Activated naive CD4-positive, alpha-beta T cell treated with anti-CD3 and anti-CD28 coated beads for 36 hours (primary cell): ENCODE results near the gene TMCO4. TPM values are rescaled to one million over a fixed set of nuclear protein-coding genes. Genes with fewer than 3 reads are reported as not detected.

ENCODE experiments used
- CTCF ChIA-PET: fragments of 350-600 bp; sonication (Branson Sonifier 250); formaldehyde crosslinking; loops from one replicate; lab custom pipeline; 2021; ENCODE audit warnings: antibody characterized with exemption; lab: Charles Lee
- DNase-seq: peaks from one replicate; pipeline ENCODE4 v3.0.0-alpha.2; 2020
- H3K27ac Mint-ChIP-seq: one replicate; pipeline ENCODE4 v1.8.0; 2021; ENCODE audit warnings: mild to moderate bottlenecking, mixed read lengths
- H3K27me3 Mint-ChIP-seq: one replicate; pipeline ENCODE4 v1.8.0; 2021; ENCODE audit warnings: low read depth, mixed read lengths
- H3K36me3 Mint-ChIP-seq: one replicate; pipeline ENCODE4 v1.8.0; 2021; ENCODE audit warnings: low read depth, mixed read lengths
- H3K4me1 Mint-ChIP-seq: one replicate; pipeline ENCODE4 v1.8.0; 2021; ENCODE audit warnings: low read depth, mixed read lengths
- H3K4me3 Mint-ChIP-seq: one replicate; pipeline ENCODE4 v1.8.0; 2021; ENCODE audit warnings: mild to moderate bottlenecking, moderate library complexity, mixed read lengths
- H3K9me3 Mint-ChIP-seq: one replicate; pipeline ENCODE4 v1.8.0; 2021; ENCODE audit warnings: mixed read lengths
- intact Hi-C: fragments of 100-400 bp; cut with micrococcal nuclease; formaldehyde crosslinking; loops from one replicate; pipeline ENCODE4 v1.15.1; 2023
- total RNA-seq, 2 experiments: library from RNA; stranded (reverse); gene quantifications; one replicate each; pipeline ENCODE4 v1.2.3, GENCODE V29; 2021

TMCO4 gene
- total RNA-seq, 2 experiments from 2014 or later = 11.9 to 15.4 TPM

DNA sequence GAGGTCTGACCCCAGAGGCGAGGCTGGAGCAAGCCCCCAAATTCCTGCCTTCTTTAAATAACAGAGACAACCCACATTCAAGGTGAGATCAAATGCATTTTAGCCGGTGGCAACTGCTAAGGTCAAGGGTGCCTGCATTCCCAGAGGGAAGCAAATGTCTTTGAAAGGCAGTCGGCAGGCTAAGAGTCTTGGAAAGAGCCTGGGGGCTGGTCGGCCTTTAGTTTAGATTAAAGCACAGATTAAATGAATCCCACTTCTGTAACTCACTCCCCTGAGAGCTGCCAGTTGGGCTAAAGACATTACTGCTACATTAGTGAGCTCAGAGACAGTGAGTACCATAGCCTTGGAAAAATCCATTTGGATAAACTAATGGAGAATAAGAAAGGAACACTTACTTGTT, 75.8 kb downstream of the TMCO4 start:
- Mint-ChIP-seq H3K27me3 (no peaks in the 10 kb centered on the region), H3K36me3 (peaks cover 2% of the 10 kb centered on the region), H3K4me3 (no peak overlapping the region), H3K27ac (no peak overlapping the region), H3K4me1 (no peaks in the 10 kb centered on the region), H3K9me3 (no peaks in the 10 kb centered on the region)
- no peak for DNase-seq
- CTCF ChIA-PET = interaction anchor here (1.0 kb wide), 1 partner anchor 17 kb away, joined by 3 read pairs; no protein-coding TSS in a partner anchor
- intact Hi-C loops = no loop called here

DNA sequence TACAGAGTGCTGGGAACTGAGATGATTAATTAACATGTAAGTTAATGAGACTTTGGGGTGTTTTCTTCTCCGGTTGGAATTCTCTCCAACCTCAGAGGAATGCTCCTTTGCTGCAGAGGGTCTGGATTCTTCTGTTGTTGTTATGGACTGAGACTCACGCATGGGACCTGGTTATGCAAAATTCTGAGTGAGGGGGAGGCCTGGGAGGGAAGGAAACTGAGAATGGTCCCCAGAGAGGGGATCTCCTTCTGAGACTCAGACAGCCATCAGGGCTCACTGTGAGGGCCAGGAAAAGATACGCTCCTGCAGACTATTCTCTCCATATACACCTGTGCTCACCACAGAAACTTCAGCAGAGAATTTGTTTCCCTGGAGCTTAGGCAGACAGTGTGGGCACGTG, 78.7 kb downstream of the TMCO4 start:
- Mint-ChIP-seq H3K27ac (no peak overlapping the region), H3K36me3 (no peaks in the 10 kb centered on the region), H3K4me1 (no peaks in the 10 kb centered on the region), H3K27me3 (no peaks in the 10 kb centered on the region), H3K4me3 (no peak overlapping the region), H3K9me3 (no peaks in the 10 kb centered on the region)
- no peak for DNase-seq
- intact Hi-C loops = no loop called here
- CTCF ChIA-PET = no interaction called here

DNA sequence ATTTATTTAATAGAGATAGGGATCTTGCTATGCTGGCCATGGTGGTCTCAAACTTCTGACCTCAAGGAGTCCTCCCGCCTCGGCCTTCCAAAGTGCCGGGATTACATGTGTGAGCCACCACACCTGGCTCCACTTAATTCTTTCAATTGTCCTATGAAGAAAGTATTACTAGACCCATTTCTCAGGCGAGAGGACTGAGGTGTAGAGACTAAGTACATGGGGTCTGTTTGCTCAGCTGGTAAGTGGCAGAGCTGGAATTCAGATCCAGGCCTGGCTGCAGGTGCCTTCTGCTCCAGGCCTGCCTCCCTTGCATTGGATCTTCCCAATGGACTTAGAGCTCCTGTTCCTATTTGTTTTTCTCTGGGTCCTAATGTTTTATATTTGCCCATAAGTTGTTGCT, 79.5 kb downstream of the TMCO4 start:
- no peak for DNase-seq
- Mint-ChIP-seq H3K9me3 (no peaks in the 10 kb centered on the region), H3K36me3 (no peaks in the 10 kb centered on the region), H3K27me3 (no peaks in the 10 kb centered on the region), H3K4me3 (no peak overlapping the region), H3K4me1 (peaks cover 5% of the 10 kb centered on the region), H3K27ac (no peak overlapping the region)
- CTCF ChIA-PET = no interaction called here
- intact Hi-C loops = no loop called here

DNA sequence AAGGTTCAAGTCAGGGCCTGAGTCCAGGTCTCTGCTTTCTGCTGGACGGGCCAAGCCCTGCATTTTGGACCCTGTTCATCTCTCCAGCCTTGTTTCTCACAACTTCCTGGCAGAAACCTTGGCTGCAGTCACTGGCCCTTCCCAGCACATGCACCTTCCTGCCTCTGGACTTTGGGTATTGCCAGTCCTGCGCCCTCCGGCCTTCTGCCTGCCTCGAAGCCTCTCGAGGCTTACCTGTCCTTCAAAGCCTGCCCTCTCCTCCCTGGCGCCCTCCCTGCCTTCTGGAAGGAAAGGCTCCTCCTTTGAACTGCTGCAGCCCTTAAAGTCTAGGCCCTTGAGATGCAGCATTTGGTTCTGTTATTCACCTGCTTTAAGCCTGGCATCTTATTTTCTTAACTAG, 82.2 kb downstream of the TMCO4 start:
- Mint-ChIP-seq H3K9me3 (no peaks in the 10 kb centered on the region), H3K27ac (no peak overlapping the region), H3K27me3 (no peaks in the 10 kb centered on the region), H3K4me3 (no peak overlapping the region), H3K36me3 (peaks cover 9% of the 10 kb centered on the region), H3K4me1 (peaks cover 14% of the 10 kb centered on the region)
- DNase-seq = no peak
- CTCF ChIA-PET = interaction anchor here (1.2 kb wide), 1 partner anchor 13 kb away, joined by 3 read pairs; no protein-coding TSS in a partner anchor
- intact Hi-C loops = loop anchor here (10.0 kb wide), 1 partner anchor 607 kb away; no protein-coding TSS in a partner anchor

DNA sequence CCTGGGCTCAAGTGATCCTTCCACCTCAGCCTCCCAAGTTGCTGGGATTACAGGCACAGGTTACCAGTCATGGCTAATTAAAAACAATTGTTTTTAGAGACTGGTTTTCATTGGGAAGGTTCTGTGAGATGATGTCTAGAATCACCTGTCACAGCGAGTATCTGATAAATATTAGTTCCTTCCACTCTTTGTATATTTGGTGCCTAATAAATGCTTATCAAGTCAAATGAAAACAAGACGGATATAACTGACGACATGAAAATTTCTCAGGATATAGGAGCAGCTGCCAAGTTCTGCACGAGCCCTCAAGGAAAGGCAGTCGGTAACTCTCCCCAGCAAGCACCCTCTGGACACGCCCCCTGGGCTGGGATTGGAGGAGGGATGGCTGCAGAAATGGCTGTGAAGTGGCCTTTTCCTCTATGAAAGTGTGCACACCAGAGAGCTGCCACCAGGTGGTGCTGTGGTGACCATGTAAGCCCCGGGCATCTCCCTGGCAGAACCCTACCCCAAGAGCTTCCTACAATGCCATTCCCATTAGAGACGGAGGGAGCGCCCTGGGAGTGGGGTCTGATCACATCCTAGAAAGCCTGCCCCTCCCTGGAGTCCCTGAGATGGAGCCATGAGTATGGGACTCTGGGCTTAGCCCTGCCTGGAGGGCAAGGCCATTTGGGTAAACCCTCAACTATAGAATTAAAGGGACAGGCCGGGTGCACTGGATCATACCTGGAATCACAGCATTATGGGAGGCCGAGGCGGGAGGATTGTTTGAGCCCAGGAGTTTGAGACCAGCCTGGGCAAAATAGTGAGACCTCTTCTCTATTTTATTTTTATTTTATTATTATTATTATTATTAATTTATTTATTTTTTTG, 84.1 kb downstream of the TMCO4 start:
- no peak overlapping the region for H3K27ac Mint-ChIP-seq
- H3K9me3 Mint-ChIP-seq = no peaks in the 10 kb centered on the region
- peaks cover 30% of the 10 kb centered on the region for H3K4me1 Mint-ChIP-seq
- DNase-seq = peak; percentile 94
- H3K27me3 Mint-ChIP-seq = no peaks in the 10 kb centered on the region
- H3K36me3 Mint-ChIP-seq = peaks cover 9% of the 10 kb centered on the region
- CTCF ChIA-PET = interaction anchor here (0.7 to 3.2 kb wide), 13 partner anchors 9 to 130 kb away, joined by 3 to 15 read pairs (median 4); no protein-coding TSS in a partner anchor
- H3K4me3 Mint-ChIP-seq = no peak overlapping the region
- intact Hi-C loops = loop anchor here (1.0 to 10.0 kb wide), 3 partner anchors 96 to 609 kb away; partner anchors contain the start of gene OTUD3

DNA sequence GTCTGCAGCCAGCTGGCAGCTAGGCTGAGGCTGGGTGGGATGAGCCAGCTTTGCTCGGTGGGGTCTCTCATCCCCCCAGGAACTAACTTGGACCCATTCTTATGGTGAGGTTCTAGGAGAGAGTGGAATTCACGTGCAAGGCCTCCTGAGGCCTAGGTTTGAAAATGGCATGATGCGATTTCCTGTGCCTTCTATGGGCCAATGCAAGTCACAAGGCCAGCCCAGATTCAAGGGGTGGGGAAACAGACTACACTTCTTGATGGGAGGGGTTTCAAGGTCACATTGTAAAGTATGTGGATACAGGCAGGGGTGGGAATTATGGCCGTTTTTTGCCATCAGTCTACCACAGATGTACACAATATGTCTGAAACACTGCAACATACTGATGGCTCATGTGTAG, 86.8 kb downstream of the TMCO4 start:
- CTCF ChIA-PET = interaction anchor here (1.4 to 12.1 kb wide), 3 partner anchors 9 to 51 kb away, joined by 3 to 215 read pairs (median 15); partner anchors contain the start of gene HTR6

DNA sequence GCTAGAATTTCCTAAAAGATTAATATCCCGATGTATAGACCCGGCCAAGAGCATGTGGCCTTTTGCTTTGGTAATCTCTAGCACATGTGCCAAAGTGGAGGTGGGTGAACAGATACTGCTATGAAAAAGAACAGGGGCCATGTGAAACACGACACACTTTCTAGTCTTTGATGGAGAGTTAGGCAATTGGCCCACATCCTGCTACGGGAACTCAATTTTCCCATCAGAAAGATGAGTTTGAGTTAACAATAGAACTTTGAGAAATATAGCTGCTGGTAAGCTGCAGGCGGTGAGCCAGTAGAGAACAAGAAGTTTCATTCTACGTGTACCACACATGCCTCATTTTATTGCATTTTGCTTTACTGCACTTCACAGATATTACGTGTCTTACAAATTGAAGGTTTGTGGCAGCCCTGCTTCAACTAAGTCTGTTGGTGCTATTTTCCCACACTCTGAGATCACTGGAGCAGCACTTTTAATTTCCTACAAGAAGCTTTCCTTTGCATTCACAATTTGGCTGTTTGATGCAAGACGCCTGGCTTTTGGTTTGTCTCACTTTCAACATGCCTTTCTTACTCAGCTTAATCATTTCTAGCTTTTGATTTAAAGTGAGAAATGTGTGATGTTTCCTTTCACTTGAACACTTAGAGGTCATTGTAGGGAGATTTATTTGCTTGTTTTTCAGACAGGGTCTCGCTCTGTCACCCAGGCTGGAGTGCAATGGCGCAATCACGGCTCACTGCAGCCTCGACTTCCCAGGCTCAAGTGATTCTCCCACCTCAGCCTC, 88.7 kb downstream of the TMCO4 start:
- peak; percentile 84 for DNase-seq
- peaks cover 41% of the 10 kb centered on the region for H3K4me1 Mint-ChIP-seq
- no peaks in the 10 kb centered on the region for H3K9me3 Mint-ChIP-seq
- no peak overlapping the region for H3K4me3 Mint-ChIP-seq
- intact Hi-C loops = loop anchor here (1.0 to 10.0 kb wide), 11 partner anchors 54 to 759 kb away; partner anchors contain the start of genes CAPZB and OTUD3
- H3K36me3 Mint-ChIP-seq = peaks cover 17% of the 10 kb centered on the region
- no peaks in the 10 kb centered on the region for H3K27me3 Mint-ChIP-seq
- CTCF ChIA-PET = interaction anchor here (1.2 to 12.1 kb wide), 3 partner anchors 17 to 171 kb away, joined by 3 to 215 read pairs (median 3); partner anchors contain the start of genes HTR6 and OTUD3
- peak overlapping the region; percentile 91 for H3K27ac Mint-ChIP-seq

More for the DNA sequence above, 86.8 kb downstream of the TMCO4 start:
- intact Hi-C loops = loop anchor here (5.0 to 10.0 kb wide), 2 partner anchors 612 to 761 kb away; no protein-coding TSS in a partner anchor
- Mint-ChIP-seq H3K36me3 (peaks cover 13% of the 10 kb centered on the region), H3K27me3 (no peaks in the 10 kb centered on the region), H3K27ac (peak overlapping the region; percentile 65), H3K9me3 (no peaks in the 10 kb centered on the region), H3K4me3 (no peak overlapping the region), H3K4me1 (peaks cover 38% of the 10 kb centered on the region)
- peak; percentile 18 for DNase-seq

DNA sequence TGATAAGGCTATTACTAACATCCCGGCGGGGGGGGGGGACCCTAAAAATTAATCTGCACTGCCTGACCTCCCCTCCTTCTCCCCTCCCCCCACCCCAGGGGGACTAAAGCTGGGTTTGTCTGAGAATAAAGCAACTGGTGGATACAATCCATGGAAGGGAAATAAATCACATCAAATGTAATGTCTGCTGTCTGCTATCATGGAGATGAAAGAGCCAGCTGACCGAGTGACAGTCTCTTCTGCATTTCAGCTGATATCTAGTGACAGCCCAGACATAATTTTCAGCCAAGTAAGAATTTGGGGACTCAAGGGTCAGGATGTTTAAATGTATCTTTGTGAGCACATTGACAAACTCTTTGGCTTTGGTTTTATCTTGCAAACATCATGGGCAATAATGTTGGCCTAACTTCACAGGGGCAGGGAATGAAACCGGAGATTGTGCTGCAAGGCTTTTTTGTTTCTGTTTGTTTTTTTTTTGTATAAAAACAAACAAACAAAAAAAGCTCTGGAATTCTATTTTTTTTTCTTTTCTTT, 90.4 kb downstream of the TMCO4 start:
- H3K9me3 Mint-ChIP-seq = no peaks in the 10 kb centered on the region
- CTCF ChIA-PET = interaction anchor here (1.1 to 12.1 kb wide), 2 partner anchors 15 to 47 kb away, joined by 3 to 215 read pairs; partner anchors contain the start of gene HTR6
- no peak overlapping the region for H3K4me3 Mint-ChIP-seq
- H3K36me3 Mint-ChIP-seq = peaks cover 17% of the 10 kb centered on the region
- H3K4me1 Mint-ChIP-seq = peaks cover 37% of the 10 kb centered on the region
- H3K27ac Mint-ChIP-seq = peak overlapping the region; percentile 24
- no peak for DNase-seq
- intact Hi-C loops = no loop called here
- no peaks in the 10 kb centered on the region for H3K27me3 Mint-ChIP-seq

DNA sequence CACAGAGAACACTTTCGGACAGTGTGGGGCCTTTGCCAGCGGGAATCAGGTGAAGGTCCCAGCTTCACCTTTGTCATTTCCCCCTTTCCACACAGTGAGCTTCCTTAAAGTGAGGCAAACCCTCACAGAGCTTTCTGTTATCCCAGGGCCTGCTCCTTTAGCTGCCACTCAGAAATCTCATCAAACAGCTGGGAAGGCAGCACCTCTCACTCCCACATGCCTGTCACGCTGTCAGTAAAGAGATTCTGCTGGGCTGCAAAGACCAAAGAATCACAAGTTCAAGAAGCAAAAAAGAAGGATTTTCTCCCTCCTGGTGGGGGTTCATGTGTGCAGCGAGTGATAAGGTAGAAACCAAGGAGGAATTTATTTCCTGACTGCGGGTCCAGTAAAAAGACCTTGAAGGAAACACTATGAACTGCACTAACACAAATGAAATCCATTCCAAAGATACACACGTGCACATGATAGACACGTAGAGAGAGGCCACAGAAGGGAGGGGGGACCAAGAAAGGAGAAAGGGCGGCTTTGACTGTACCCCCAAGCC, 91.1 kb downstream of the TMCO4 start:
- peak overlapping the region; percentile 37 for H3K27ac Mint-ChIP-seq
- no peaks in the 10 kb centered on the region for H3K9me3 Mint-ChIP-seq
- peaks cover 16% of the 10 kb centered on the region for H3K36me3 Mint-ChIP-seq
- no peak overlapping the region for H3K4me3 Mint-ChIP-seq
- DNase-seq = no peak
- H3K4me1 Mint-ChIP-seq = peaks cover 44% of the 10 kb centered on the region
- CTCF ChIA-PET = interaction anchor here (0.6 to 12.1 kb wide), 4 partner anchors 14 to 404 kb away, joined by 3 to 215 read pairs (median 3); partner anchors contain the start of gene HTR6
- no peaks in the 10 kb centered on the region for H3K27me3 Mint-ChIP-seq
- intact Hi-C loops = no loop called here

DNA sequence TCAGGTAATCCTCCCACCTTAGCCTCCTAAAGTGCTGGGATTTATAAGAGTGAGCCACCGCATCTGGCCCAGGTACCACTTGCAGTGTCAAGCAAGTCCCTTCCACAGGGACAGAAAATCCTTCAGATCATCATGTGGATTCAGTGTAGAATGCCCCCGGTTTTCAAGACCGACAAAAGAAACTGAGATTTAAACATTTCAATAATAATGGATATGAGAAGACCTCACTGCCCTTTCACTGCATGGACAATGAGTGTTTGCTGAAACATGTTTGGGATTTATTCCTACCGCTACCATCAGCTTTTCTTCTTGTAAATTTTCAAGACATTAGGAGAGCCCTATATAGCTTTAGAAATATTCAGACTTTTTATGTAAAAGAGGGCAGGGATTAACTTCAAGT, 93.6 kb downstream of the TMCO4 start:
- CTCF ChIA-PET = interaction anchor here (0.9 to 12.1 kb wide), 6 partner anchors 9 to 44 kb away, joined by 3 to 215 read pairs (median 4); partner anchors contain the start of gene HTR6
- H3K9me3 Mint-ChIP-seq = no peaks in the 10 kb centered on the region
- no peak for DNase-seq
- intact Hi-C loops = no loop called here
- H3K27me3 Mint-ChIP-seq = no peaks in the 10 kb centered on the region
- no peak overlapping the region for H3K27ac Mint-ChIP-seq
- peaks cover 8% of the 10 kb centered on the region for H3K36me3 Mint-ChIP-seq
- H3K4me3 Mint-ChIP-seq = no peak overlapping the region
- H3K4me1 Mint-ChIP-seq = peaks cover 25% of the 10 kb centered on the region

DNA sequence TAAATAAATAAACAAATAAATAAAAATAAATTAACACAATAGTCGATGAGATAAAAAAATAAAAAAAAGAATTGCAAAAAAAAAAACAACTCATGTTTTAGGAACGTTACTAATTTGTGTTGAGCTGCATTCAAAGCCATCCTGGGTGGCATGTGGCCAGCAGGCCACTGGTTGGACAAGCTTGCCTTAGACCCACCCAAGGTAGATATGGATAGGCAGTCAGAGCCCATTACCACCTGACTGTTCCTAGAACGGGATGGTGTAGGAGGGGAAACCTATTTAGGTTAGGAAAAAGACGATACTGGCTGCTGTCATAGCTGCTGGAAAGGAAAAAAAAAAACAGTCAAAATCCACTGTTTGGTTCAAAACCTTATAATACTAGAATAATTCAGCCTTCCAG, 94.3 kb downstream of the TMCO4 start:
- Mint-ChIP-seq H3K9me3 (no peaks in the 10 kb centered on the region), H3K27me3 (no peaks in the 10 kb centered on the region), H3K36me3 (peaks cover 7% of the 10 kb centered on the region), H3K4me1 (peaks cover 18% of the 10 kb centered on the region), H3K27ac (no peak overlapping the region), H3K4me3 (no peak overlapping the region)
- no peak for DNase-seq
- intact Hi-C loops = no loop called here
- CTCF ChIA-PET = interaction anchor here (1.0 to 12.1 kb wide), 10 partner anchors 10 to 215 kb away, joined by 3 to 215 read pairs (median 6); partner anchors contain the start of gene HTR6
